Astrocyte of the spinal cord (primary cell): Measurements from ENCODE around the gene UMODL1.

ENCODE experiments used
- DNase-seq: peaks from one replicate; pipeline ENCODE4 v3.0.0; 2011; ENCODE audit warnings: low read depth, low spot score
- H3K4me3 ChIP-seq: 2 replicates; pipeline ENCODE4 v1.5.1; 2011; ENCODE audit warnings: low read depth, mild to moderate bottlenecking, low read length, moderate library complexity
- in situ Hi-C: cut with HindIII; loops from 2 replicates; pipeline ENCODE4 v1.10.0; 2017; ENCODE audit warnings: low sequenced_read_pairs
- TF ChIP-seq, protein P1 (sequence below): IDR thresholded peaks from 2 replicates; pipeline ENCODE4 v1.5.1; 2012; ENCODE audit warnings: low read depth, mild to moderate bottlenecking, low read length, inconsistent platforms

The UMODL1 gene

DNA sequence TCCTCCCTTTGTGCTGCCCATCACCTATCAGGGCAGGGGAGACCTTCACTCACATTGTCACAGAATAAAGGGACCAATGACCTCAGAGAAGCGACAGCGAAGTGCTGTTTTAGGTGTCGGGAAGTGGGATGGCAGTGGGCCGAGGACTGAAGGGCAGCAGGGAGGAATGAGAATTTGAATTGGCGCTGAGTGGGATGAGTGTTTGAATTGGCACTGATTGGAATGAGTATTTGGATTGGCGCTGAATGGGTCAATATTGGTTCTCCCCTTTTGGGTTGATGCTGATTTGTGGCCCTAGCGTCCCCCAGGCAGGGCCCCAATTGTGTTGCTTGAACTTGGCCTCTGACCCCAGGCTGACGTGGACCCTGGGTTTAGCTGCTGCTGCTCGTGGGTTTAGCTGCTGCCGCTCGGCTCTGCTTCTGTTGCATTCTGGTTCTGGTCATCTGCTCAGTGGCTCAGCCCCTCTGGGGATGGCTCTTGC lies 12.4 kb upstream of the UMODL1 start:
- DNase-seq, result no peak
- in situ Hi-C loops, result no loop called here
- TF ChIP-seq, protein P1, sequence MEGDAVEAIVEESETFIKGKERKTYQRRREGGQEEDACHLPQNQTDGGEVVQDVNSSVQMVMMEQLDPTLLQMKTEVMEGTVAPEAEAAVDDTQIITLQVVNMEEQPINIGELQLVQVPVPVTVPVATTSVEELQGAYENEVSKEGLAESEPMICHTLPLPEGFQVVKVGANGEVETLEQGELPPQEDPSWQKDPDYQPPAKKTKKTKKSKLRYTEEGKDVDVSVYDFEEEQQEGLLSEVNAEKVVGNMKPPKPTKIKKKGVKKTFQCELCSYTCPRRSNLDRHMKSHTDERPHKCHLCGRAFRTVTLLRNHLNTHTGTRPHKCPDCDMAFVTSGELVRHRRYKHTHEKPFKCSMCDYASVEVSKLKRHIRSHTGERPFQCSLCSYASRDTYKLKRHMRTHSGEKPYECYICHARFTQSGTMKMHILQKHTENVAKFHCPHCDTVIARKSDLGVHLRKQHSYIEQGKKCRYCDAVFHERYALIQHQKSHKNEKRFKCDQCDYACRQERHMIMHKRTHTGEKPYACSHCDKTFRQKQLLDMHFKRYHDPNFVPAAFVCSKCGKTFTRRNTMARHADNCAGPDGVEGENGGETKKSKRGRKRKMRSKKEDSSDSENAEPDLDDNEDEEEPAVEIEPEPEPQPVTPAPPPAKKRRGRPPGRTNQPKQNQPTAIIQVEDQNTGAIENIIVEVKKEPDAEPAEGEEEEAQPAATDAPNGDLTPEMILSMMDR, result no peak

DNA sequence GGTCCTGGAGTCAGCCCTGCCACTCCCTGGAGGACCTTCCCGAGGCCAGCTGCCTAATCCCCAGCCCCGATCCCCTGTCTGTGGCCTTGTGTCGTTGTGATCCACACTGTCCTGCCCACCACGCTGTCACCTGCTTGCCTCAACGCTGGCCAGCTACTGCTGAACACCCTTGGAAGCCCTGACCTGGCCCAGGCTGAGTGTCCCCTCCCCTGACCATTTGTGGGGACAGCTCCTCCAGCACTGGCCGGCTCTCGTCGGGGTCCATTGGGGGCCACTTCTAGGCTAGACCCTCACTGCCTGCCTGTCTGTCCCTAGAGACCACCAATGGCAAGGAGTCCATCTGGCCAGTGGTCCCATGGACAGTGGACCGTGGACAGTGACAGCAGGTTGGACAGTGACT lies 12.0 kb upstream of the UMODL1 start:
- no peak for DNase-seq
- TF ChIP-seq, protein P1, result no peak
- H3K4me3 ChIP-seq, result no peak overlapping the region
- in situ Hi-C loops, result no loop called here

More for the DNA sequence above, 12.4 kb upstream of the UMODL1 start:
- no peak overlapping the region for H3K4me3 ChIP-seq

DNA sequence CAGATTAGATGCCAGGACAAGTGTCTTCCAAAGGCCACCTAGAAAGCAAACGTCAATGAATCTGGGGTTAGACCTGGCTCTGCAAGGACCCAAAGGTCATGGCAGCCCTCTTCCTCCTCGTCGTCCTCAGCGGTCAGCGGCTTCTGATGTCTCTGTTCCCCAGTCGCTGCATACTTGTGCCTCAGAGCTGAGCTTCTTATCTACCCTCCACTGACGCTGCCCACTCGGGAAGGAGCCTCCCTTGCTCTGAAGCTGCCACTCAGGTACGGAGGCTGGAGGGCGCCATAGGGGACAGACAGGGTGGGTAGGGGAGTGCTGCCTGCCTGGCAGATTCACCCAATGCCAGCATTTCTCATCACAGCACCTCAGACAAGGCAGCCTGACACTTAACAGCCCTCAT lies 11.4 kb upstream of the UMODL1 start:
- TF ChIP-seq, protein P1, result no peak
- no peak for DNase-seq
- in situ Hi-C loops, result no loop called here
- H3K4me3 ChIP-seq, result no peak overlapping the region

DNA sequence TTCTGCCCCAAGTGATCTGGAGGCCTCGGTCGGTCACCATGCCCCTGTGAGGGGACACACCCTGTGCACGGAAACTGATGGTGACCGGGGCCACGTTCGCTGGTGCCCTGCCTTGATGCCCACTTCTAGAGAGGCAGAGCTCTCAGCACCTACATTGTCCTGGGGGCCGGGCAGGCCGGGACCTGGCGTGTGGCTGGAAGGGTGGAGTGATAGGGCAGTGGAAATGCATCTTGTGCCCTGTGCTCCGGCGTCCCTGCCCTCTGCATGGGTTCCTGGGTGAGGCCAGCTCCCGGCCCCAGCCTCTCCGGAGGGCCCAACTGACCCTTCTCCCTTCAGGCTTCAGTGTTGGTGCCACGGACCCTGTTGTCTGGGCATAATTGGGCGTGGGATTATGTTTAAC lies 11.0 kb upstream of the UMODL1 start:
- no peak for DNase-seq
- H3K4me3 ChIP-seq, result no peak overlapping the region
- in situ Hi-C loops, result no loop called here
- TF ChIP-seq, protein P1, result no peak

DNA sequence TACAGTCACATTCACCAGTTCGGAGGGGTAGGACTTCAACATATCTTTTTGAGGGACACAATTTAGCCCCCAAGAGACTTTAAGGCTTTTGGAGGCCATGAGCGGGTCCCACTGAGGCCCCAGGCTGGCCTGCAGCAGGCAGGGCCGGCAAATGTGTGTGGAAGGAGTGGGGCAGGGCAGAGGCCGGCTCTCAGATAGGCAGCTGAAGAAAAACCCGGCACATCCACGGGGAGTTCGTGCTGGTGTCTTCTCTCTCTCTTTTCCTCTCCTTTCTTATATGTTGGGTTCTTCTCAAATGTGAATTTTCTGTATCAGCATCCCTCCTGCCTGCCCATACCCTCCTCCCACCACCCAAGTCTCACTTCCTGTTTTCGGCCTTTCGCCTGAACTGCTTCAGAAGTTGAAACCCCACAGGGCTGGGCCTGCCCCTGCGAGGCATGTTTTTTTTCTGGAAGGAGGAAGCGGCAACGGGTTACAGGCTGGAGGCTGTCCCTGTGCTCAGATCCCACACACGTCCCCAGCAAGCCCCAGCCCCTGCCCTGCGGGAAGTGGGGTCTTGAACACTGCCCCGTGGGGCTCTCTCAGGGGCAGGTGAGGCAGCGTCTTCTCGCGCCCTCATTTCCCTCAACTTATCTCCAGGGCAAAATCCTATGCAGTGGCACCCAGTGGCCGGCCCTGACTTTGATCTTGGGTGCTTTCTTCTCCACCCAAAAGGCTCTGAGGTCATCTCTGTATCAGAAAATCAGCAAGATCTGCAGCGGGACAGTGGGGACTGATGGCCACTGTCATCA lies 9.7 kb upstream of the UMODL1 start:
- DNase-seq, result no peak
- TF ChIP-seq, protein P1, result no peak
- H3K4me3 ChIP-seq, result no peak overlapping the region
- in situ Hi-C loops, result no loop called here

DNA sequence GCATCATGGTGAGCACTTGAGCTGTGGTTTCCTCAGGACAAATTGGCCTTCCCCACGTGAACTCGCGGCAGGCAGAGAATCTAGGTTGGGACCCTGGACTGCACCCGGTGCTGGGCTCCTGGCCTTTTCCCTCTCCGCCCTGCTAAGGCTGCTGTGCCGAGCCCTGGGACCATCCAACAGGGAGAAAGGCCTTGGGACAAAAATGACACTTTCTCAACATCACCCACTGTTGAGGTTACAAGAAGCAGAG lies 9.2 kb upstream of the UMODL1 start:
- no peak overlapping the region for H3K4me3 ChIP-seq
- DNase-seq, result no peak
- in situ Hi-C loops, result no loop called here
- TF ChIP-seq, protein P1, result no peak
